GM18861 (cell line): ENCODE data around the gene FAM83C.

Experiments
- ATAC-seq: cut with Tn5 transposase; IDR thresholded peaks from one replicate; pipeline ENCODE4 v1.9.1; 2021; ENCODE audit not compliant: unreplicated experiment

Gene FAM83C

DNA sequence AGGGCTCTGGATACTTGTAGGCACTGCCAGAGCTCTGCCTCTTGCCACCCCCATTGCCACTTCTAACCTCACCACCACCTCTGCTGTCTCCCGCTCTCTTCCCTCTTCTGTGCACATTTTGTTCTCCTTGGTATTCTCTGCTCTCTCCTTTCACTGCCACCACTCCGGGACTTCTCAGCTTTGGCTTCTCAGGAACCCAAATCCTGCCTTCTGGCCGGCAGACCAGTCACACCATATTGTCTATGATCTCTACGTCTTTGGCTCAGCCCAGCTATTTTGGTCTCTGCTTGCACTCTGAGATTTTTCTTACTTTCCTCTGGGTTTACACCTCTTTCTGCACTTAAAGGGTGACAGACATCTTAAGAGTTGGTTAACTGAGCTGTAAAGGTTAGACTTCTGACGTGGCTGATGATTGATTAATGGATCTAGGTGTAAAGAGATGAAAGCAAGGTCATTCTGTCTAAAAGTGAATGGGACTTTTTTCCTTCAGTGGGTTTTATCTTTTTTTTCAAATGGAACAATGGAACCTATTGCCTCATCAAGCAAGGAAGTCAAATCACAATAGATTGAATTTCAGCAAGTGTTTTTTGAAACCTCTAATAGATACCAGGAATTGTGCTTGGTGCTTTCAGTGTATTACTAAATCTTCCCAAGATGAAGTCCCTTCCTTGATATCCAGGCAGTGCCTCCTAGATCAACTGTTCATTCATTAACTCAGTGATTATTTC is 52.0 kb downstream of the FAM83C start:
- no peak for ATAC-seq

DNA sequence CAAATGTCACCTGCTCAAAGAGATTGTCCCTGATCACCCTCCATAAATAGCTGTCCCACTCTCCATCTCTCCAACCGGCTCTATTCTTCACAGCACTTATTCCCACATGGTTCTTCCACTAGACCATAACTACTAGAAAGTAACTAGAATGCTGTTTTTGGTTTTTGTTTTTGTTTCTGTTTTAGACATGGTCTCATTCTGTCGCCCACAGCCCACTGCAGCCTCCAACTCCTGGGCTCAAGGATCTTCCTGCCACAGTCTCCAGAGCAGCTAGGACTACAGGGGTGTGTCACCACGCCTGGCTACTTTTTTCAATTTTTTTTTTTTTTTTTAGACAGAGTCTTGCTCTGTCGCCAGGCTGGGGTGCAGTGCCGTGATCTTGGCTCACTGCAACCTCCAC is 53.5 kb downstream of the FAM83C start:
- ATAC-seq, result no peak

DNA sequence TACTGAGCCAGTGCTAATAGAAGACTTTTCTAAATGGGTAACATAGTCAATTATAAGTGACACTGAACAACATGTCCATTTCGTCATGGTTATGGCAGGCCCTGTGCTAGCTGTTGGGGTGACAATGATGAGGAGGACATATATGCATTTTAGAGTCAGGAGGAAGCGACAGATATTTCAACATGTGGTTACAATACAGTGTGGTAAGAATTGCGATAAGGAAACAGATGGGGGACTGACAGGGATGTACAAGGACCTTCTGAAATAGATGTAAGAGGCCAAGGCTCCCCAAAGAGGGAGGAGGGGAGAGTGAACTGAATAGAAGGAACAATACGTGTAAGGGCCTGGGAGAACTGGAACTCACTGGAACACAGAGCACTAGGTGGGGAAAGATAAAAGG is 54.1 kb downstream of the FAM83C start:
- ATAC-seq, result no peak

DNA sequence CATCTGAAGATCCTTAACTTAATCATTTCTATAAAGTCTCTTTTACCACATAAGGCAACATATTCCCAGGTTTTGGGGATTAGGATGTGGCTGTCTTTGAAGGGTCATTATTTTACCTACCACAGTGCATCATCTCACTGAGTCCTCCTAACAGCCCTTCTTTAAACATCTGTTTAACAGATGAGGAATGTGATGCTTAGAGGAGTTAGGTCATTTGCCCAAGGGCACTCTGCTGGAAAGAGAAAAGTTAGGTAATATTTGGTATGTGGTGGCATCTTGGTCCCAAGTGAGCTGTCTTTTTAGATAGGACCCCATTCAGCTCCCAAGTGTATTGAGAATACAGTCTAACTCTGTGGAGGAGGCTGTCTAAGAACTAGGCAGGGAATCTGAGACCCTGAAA is 54.7 kb downstream of the FAM83C start:
- ATAC-seq, result no peak

DNA sequence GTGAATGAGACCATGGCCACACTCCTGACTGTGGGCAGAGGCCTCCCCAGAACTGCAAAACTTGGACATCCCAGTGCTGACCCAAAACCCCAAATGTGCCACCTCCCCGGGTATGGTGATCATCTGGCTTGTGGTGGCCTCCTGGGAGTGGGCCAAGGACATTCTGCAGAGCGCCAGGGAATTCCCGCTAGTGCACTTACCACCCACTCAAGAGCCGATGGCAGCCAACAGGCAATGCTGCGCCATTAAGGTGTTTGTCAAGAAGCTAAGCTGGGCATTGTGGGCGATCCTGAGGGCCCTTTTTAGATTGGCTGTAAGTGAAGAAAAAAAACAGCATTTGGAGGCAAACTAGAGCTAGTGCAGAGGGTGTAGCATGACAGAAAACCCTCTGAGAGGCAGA is 56.3 kb downstream of the FAM83C start:
- ATAC-seq, result no peak
